Measurements from ENCODE around the gene VEZT. TPM values are rescaled to one million over a fixed set of nuclear protein-coding genes. Genes with fewer than 3 reads are reported as not detected.

The VEZT gene
- total RNA-seq, 1 donor from 2014 or later: 79.1 TPM

DNA sequence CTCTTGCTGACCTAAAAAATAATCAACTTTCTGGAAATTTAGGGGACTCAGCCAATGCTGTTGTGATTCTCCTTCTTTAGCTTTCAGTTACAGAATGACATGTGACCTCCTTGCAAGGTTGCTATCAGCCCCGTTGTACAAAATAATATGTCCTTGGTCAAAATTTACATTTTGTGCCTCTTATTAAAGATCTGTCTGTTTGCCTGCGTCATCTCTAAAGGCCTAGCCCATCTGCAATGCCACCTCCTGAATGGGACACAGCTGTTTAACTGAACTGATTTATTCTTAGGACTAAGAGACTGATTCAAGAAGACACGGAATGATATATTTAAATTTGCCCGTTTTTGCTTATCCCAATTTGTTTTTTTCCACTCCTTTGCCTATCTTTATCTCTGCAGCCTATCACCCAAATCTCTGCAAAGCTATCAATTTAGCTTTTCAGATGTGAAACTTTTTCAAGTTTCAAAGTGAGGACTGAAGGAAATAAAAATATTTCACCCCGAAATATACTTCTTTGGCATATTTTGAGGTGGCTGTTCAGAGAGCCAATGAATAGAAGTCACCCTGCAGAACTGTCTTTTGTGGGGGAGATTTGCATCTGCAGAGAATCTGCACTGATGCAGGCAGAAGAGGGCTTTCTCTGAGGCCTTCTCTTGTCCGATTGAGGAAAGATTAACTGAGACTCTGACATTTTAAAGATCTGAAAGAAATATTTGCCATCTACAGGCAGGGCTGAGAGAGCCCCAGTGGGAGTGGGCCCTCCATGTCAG, 126.0 kb downstream of the VEZT start:
- no peak overlapping the region for H3K4me3 Mint-ChIP-seq
- peaks cover 6% of the 10 kb centered on the region for H3K27me3 Mint-ChIP-seq (ENCODE audit: low read depth)
- no peaks in the 10 kb centered on the region for H3K9me3 Mint-ChIP-seq
- TF ChIP-seq, protein P1, sequence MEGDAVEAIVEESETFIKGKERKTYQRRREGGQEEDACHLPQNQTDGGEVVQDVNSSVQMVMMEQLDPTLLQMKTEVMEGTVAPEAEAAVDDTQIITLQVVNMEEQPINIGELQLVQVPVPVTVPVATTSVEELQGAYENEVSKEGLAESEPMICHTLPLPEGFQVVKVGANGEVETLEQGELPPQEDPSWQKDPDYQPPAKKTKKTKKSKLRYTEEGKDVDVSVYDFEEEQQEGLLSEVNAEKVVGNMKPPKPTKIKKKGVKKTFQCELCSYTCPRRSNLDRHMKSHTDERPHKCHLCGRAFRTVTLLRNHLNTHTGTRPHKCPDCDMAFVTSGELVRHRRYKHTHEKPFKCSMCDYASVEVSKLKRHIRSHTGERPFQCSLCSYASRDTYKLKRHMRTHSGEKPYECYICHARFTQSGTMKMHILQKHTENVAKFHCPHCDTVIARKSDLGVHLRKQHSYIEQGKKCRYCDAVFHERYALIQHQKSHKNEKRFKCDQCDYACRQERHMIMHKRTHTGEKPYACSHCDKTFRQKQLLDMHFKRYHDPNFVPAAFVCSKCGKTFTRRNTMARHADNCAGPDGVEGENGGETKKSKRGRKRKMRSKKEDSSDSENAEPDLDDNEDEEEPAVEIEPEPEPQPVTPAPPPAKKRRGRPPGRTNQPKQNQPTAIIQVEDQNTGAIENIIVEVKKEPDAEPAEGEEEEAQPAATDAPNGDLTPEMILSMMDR (conservative IDR thresholded peaks at IDR 0.05): no peak
- no peak overlapping the region for H3K27ac Mint-ChIP-seq (ENCODE audit: unreplicated experiment)
- no peaks in the 10 kb centered on the region for H3K36me3 Mint-ChIP-seq (ENCODE audit: low read depth)
- no peak for DNase-seq (ENCODE audit: low read depth, low spot score)
- H3K4me1 Mint-ChIP-seq: no peaks in the 10 kb centered on the region

DNA sequence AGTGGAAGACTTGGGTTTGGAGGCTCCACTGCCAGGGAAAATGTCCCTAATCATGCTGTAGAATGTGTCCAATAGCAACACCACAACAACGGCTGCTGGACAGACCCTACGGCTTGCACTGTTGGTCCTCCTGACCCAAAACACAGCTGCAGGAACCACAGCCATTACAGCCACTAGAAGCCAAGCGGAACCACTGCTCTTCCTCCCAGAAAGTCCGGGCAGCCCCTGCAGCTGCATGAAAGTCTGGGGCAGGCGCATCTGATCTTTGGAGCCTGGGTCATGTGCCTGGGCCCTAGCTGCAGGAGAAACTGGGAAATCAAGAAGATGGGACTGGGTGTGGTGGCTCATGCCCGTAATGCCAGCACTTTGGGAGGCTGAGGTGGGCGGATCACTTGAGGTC, 131.7 kb downstream of the VEZT start:
- H3K27ac Mint-ChIP-seq (ENCODE audit: unreplicated experiment): no peak overlapping the region
- no peak overlapping the region for H3K4me3 Mint-ChIP-seq
- H3K9me3 Mint-ChIP-seq: no peaks in the 10 kb centered on the region
- TF ChIP-seq, protein P1 (conservative IDR thresholded peaks at IDR 0.05): no peak
- DNase-seq (ENCODE audit: low read depth, low spot score): no peak
- peaks cover 10% of the 10 kb centered on the region for H3K27me3 Mint-ChIP-seq (ENCODE audit: low read depth)
- no peaks in the 10 kb centered on the region for H3K36me3 Mint-ChIP-seq (ENCODE audit: low read depth)
- H3K4me1 Mint-ChIP-seq: no peaks in the 10 kb centered on the region

DNA sequence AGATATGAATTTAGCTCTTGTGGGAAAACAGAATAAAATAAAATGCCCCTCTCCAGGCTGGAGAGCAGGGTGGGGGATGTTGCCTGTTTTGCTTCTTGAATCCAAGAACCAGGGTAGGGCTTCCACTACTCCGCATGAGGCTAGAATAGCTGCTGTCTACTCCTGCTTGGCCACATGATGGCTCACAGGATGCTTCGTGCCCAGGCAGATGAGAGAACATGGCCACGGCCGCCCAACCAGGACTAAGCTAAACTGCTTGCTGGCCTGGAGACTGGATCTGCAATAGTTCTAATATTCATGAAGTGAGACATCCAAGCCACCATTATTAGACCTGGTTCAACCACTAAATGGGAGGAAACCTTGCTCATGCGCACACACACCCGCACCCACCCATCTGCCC, 134.1 kb downstream of the VEZT start:
- no peak for DNase-seq (ENCODE audit: low read depth, low spot score)

More for the DNA sequence above, 134.1 kb downstream of the VEZT start:
- TF ChIP-seq, protein P1 (conservative IDR thresholded peaks at IDR 0.05): no peak
- Mint-ChIP-seq H3K9me3 (no peaks in the 10 kb centered on the region), H3K4me3 (no peak overlapping the region), H3K36me3 (ENCODE audit: low read depth) (no peaks in the 10 kb centered on the region), H3K27me3 (ENCODE audit: low read depth) (peaks cover 7% of the 10 kb centered on the region), H3K27ac (ENCODE audit: unreplicated experiment) (no peak overlapping the region), H3K4me1 (no peaks in the 10 kb centered on the region)

Small RNAs within 50 kb of the gene (microRNA-seq; reads per million reads assigned to microRNA genes)
- gene MIR331: 1,217 reads per million, percentile 83 among the genes with 10 or more reads in this experiment
- gene MIR3685: not detected

Other genes starting within 250 kb of the VEZT start
- gene NDUFA12, start 214.1 kb upstream of the VEZT start, total RNA-seq: 124 and 127 TPM in 2 replicates
- gene NR2C1, start 144.2 kb upstream of the VEZT start, total RNA-seq: 39.3 and 42.4 TPM in 2 replicates
- 17.3 and 17.4 TPM in 2 replicates for gene FGD6, start 340 bp upstream of the VEZT start, total RNA-seq

All from neural crest cell (in vitro differentiated cells).